Ishikawa (cell line): ENCODE data around the gene HMOX1.

Source experiments
- CEBPB ChIP-seq: IDR thresholded peaks from 2 replicates; pipeline ENCODE4 v1.6.1; 2012
- CREB1 ChIP-seq: IDR thresholded peaks from 2 replicates; pipeline ENCODE4 v1.6.1; 2012; ENCODE audit warnings: low read depth
- EGR1 ChIP-seq: IDR thresholded peaks from 2 replicates; pipeline ENCODE4 v1.6.1; 2012
- EP300 ChIP-seq: IDR thresholded peaks from 2 replicates; pipeline ENCODE4 v1.6.1; 2012; ENCODE audit warnings: borderline replicate concordance
- FOXM1 ChIP-seq: IDR thresholded peaks from 2 replicates; pipeline ENCODE4 v1.6.1; 2012; ENCODE audit warnings: low read depth, borderline replicate concordance
- MAX ChIP-seq: IDR thresholded peaks from 2 replicates; pipeline ENCODE4 v1.6.1; 2012
- NFIC ChIP-seq: IDR thresholded peaks from 2 replicates; pipeline ENCODE4 v1.6.1; 2012
- RAD21 ChIP-seq: IDR thresholded peaks from 2 replicates; pipeline ENCODE4 v1.6.1; 2012; ENCODE audit warnings: low read depth
- TAF1 ChIP-seq: IDR thresholded peaks from 2 replicates; pipeline ENCODE4 v1.6.1; 2012; ENCODE audit warnings: low read depth, mild to moderate bottlenecking
- TCF12 ChIP-seq: IDR thresholded peaks from 2 replicates; pipeline ENCODE4 v1.6.1; 2012; ENCODE audit warnings: low read depth
- TEAD4 ChIP-seq: IDR thresholded peaks from 2 replicates; pipeline ENCODE4 v1.6.1; 2012
- YY1 ChIP-seq: IDR thresholded peaks from 2 replicates; pipeline ENCODE4 v1.6.1; 2012; ENCODE audit warnings: low read depth
- ZBTB7A ChIP-seq: IDR thresholded peaks from 2 replicates; pipeline ENCODE4 v1.6.1; 2012; ENCODE audit warnings: low read depth
- TF ChIP-seq, protein P1 (sequence below): IDR thresholded peaks from 2 replicates; pipeline ENCODE4 v1.6.1; 2012
- TF ChIP-seq, protein P2 (sequence below): IDR thresholded peaks from 2 replicates; pipeline ENCODE4 v1.6.1; 2012; ENCODE audit warnings: low read depth, mild to moderate bottlenecking

The HMOX1 gene

GRCh38 chr22:35443338-35443737, 62.4 kb downstream of the HMOX1 start:
- TF ChIP-seq TEAD4 (no peak), TCF12 (no peak), CEBPB (no peak), NFIC (no peak), CREB1 (no peak), MAX (no peak), FOXM1 (no peak), TAF1 (no peak), ZBTB7A (no peak), YY1 (no peak), EGR1 (no peak), EP300 (no peak), RAD21 (no peak)
- TF ChIP-seq, protein P1, sequence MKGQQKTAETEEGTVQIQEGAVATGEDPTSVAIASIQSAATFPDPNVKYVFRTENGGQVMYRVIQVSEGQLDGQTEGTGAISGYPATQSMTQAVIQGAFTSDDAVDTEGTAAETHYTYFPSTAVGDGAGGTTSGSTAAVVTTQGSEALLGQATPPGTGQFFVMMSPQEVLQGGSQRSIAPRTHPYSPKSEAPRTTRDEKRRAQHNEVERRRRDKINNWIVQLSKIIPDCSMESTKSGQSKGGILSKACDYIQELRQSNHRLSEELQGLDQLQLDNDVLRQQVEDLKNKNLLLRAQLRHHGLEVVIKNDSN: no peak
- TF ChIP-seq, protein P2, sequence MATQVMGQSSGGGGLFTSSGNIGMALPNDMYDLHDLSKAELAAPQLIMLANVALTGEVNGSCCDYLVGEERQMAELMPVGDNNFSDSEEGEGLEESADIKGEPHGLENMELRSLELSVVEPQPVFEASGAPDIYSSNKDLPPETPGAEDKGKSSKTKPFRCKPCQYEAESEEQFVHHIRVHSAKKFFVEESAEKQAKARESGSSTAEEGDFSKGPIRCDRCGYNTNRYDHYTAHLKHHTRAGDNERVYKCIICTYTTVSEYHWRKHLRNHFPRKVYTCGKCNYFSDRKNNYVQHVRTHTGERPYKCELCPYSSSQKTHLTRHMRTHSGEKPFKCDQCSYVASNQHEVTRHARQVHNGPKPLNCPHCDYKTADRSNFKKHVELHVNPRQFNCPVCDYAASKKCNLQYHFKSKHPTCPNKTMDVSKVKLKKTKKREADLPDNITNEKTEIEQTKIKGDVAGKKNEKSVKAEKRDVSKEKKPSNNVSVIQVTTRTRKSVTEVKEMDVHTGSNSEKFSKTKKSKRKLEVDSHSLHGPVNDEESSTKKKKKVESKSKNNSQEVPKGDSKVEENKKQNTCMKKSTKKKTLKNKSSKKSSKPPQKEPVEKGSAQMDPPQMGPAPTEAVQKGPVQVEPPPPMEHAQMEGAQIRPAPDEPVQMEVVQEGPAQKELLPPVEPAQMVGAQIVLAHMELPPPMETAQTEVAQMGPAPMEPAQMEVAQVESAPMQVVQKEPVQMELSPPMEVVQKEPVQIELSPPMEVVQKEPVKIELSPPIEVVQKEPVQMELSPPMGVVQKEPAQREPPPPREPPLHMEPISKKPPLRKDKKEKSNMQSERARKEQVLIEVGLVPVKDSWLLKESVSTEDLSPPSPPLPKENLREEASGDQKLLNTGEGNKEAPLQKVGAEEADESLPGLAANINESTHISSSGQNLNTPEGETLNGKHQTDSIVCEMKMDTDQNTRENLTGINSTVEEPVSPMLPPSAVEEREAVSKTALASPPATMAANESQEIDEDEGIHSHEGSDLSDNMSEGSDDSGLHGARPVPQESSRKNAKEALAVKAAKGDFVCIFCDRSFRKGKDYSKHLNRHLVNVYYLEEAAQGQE: no peak
